NCI-H1048 (cell line): Measurements from ENCODE around the gene TSSK2.
"Not testable (repeated sequence)": the region's sequence is repeated elsewhere in the genome, so short reads cannot be mapped to it uniquely, and the experiment has no call there.

Experiments
- DNase-seq: peaks from one replicate; lab custom pipeline; 2025; lab: John Stamatoyannopoulos, UW

The TSSK2 gene

DNA sequence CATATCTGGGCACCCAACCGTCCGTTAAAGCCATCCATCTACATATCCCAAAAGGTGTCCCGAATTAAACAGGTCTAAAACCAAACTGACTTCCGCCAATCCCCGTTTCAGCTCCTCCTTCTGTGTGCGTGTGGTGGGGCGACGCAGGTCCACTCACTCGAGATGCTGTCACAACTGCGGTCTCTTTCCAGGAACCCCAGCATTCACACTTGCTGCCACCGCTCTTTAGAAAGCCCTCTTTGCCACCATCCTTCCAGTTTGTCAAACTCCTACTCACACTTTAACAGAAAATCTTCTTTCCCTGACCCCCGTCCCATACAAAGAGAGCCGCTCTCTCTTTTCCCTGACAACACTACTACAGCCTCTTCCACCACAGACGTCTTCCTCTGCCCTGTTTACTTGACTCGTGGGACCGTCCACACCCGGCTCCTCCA, 12.9 kb downstream of the TSSK2 start:
- DNase-seq: no peak

GRCh38 chr22:19146215-19146968, 15.3 kb downstream of the TSSK2 start:
- DNase-seq: no peak

GRCh38 chr22:19147195-19147780, 16.2 kb downstream of the TSSK2 start:
- DNase-seq: no peak

GRCh38 chr22:19148417-19149046, 17.4 kb downstream of the TSSK2 start:
- no peak for DNase-seq

DNA sequence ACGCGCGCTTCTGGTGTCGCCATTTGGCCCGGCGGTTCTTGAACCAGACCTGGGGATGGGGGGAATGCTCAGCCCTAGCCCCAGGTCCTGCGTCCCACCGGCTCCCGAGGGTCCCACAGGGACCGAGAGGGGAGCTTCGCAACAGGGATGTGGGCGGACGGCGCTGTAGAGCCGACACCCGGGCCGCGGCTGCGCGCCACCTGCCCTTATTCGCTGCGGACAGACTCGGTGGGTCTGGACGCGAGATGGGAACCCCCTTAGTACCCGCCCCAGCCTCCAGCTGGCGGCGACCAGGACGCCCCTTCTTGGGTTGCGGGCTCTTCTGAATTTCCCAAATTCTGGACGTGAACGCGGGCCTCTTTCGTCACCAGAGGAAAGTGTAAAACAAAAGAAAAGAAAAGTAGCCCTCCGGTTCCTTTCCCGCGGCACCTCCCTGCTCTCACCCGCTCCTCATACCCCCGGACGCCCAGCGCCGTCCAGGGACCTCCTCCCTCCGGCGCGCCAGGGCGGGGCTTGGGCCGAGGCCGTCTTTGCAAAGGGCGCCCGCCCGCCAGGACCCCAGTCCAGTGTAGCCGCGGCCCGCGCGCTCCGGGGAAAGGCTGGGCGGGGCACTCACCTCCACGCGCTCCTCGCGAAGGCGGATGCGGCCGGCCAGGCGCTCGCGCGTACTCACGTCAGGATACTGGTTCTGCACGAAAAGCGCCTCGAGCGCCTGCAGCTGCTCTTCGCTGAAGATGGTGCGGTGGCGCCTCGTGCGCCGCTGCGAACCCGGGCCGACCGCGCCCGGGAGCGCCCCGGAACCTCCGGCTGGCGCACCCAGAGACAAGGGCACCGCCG, 18.2 kb downstream of the TSSK2 start:
- DNase-seq: no peak

DNA sequence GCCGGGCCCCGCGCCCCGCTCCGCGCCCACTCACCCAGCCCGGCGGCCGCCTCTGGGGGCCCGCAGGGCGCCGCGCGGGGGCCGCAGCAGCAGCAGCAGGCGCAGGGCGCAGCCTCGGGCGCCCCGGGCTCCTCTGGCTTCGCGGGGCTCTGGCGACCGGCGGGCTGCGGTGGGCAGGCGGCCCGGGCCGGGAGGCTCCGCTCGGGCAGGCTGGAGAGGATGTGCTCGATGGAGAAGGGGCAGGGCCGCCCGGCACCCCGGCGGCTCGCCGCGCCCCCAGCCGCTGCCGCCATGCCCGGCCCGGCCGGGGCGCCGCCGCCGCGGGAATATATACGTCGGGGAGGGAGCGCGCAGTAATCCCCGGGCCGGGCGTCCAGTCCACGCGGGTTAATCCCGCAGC, 18.9 kb downstream of the TSSK2 start, which contains the start of gene GSC2:
Gene GSC2 (minus strand): TSS at position 302 of the 400 bp plus-strand sequence. CDS start 9 bp downstream, at position 293.
- DNase-seq: no peak

DNA sequence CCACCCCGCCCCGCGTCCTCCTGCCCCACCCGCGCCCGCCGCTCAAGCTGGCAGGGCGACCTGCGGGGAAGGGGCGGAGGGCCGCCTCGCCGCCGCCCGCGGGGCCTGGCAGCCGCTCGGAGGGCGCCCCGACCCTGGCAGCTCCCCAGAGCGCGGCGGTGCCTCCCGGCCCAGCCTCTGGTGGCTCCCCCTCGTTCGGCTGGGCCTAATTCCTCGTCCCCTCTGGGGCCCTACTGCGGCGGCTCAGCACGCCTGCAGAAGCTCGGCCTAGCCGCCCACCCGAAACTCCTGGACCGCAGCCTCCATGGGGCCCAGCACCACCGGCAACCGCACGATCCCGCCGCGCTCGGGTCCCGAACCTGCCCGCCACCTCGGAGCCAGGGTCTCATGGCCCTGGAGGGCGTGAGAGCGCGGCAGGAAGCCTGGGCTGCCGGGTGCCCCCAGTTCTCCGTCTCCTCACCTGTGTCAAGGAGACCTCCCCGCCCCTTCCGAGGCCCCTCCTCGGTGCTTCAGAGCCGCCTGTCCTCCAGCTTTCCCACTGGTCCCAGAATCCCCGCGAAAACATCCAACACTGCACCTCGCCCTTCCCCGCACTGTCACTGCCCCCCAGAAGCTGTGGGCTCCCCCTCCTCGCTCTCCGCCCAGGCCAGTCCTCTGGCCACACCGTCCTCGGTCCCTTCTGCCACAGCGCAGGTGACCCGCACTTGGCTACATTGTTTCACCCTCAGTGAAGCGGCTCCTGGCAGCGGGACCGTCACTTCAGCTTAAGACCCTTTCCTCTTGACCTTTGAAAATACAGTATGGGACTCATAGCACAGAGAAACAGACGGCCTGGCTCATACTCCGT, 19.6 kb downstream of the TSSK2 start:
- no peak for DNase-seq

- no peak for DNase-seq
Observed at GRCh38 chr22:19151329-19152191, 20.5 kb downstream of the TSSK2 start.

DNA sequence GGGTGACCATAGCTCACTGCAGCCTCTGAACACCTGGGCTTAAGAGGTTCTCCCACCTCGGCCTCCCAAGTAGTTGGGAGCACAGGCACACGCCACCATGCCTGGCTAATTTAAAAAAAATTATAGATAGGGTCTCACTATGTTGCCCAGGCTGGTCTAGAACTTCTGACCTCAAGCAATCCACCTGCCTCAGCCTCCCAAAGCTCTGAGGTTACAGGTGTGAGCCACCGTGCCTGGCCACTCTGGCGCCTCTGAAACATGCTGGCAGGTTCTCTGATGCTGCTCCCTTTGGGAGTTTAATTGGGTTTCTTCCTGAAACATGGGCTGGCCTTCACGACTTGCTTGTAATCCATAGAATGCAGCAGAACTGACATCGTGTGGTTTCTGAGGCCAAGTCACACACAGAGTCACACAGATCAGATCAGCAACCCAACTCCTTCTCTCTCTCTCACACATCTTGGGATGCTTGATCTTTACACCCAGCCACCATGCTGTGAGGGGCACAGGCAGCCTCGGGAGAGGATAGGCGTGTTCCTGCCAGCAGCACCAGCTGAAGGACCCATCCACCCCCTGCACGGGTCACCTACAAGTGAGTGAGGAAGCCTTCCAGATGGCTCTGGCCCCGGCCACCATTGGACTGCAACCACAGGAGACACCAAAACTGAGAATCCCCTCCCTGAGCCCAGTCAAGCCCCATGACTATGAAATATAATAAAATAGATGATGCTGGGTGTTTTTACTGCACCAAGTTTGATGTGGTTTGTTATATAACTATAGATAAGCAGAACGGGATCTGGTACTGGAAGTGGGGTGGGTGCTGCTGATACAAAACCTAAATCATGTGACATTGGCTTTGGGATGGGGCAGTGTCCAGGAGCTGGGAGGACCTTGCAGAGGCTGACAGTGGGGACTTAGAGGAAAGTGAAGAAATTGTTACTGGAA, 22.1 kb downstream of the TSSK2 start:
- DNase-seq: no peak

DNA sequence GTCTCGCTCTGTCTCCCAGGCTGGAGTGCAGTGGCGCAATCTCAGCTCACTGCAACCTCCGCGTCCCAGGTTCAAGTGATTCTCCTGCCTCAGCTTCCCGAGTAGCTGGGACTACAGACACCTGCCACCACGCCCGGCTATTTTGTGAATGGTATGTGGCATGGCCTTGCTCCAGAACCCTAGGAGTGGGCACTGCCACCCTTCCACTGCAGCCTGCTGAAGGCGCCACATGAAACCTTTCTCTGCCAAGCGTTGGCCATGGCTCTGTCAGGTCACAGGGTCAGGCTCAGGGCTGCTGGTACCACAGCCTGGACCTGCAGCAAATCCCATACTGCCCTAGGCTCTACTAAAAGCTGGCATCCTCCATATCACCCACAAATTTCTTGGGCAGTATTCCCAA, 25.0 kb downstream of the TSSK2 start:
- DNase-seq: not testable (repeated sequence)

GRCh38 chr22:19158649-19159048, 27.5 kb downstream of the TSSK2 start:
- not testable (repeated sequence) for DNase-seq

- no peak for DNase-seq
Observed at GRCh38 chr22:19164425-19164824, 33.3 kb downstream of the TSSK2 start.

DNA sequence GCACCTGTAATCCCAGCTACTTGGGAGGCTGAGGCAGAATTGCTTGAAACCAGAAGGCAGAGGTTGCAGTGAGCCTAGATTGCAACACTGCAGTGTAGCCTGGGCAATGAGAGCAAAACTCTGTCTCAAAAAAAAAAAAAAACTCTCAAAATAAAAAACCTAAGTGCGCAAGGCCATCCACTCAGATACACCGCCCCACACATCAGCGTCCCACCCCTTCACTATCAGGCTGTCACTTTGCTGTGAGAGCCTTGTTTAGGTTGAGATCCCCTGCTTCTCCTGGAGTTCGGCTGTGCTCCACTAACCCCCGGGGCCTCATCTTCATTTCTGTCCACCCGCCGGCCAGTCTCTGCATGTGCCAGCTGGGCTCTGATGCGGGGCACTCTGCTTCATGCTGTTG, 35.3 kb downstream of the TSSK2 start:
- DNase-seq: no peak

GRCh38 chr22:19167106-19167869, 36.2 kb downstream of the TSSK2 start:
- no peak for DNase-seq

DNA sequence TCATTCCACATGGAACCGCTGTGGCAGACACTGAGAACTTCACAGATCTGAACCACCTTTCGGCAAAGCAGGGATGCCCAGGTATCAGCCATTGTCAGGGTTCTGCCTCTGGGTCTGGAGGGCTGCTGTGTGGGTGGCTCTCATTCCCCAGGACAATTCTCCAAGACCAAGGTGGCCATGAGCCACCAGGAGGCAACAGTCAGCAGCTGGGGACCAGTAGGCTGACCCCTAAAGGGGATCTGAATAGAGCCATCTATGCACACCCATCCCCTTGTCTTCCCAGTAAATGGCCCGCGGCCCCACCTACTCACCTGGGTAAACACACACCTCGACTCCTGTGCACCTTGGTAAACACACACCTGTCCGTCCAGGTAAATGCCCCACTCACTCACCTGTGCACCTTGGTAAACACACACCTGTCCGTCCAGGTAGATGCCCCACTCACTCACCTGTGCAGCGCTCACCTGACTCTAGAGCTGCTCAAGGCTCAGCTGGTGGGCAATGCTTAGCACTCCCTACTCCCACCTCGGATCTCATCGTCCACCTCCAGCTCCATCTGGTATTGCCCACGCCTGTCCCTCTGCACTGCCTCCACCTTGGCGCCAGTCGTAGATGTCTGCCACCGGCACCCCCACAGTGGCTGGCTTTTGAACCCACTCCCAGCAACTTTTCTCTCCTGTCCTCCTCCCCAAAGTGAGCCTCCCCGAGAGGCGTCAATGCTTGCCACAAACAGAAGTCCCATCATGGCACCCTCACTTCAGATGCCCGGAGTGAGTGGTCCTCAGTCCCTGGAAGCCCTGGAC, 37.2 kb downstream of the TSSK2 start:
- no peak for DNase-seq

DNA sequence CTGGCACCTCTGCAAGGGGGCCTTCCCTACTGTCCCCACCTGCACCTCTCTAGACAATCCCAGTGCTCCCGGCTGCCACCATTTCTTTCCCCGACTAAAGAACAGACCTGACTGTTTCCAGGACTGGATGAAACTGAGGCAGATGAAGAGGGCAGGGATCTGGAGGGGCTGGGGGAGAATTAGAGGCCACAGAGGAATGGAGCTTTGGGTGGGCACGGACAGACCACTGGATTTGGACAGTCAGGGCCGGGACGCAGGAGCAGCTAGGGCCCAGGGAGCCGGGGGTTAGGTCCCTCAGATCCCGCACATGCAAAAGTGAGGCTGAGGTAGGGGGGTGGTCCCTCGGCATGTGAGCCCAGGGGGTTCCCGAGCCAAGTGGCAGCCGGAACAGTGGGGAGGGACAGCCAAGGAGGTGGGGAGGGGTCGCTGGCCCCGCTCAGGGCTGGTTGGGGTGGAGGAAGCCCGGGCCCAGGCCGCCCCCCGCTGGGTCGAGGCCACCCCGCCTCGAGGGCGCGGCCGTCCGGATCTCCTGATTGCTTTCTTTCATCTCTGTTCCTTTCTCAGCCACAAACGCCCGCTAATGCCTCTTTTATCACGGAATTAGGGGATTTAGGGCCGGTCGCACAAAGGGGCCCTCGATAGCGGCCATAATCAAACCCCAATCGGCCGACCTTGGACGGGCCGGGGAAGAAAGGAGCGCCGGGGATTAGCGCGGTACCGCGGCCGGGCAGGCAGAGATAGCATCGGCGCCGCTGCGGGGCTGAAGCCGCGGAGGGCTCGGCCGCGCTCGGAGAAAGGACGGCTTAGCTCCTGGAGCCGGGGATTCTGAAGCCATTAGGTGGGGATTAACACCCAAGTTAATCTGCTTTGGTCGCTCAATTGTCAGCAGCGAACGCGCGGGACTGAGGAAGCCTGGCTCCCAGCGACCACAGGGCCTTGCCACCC, 38.2 kb downstream of the TSSK2 start:
- DNase-seq: no peak

DNA sequence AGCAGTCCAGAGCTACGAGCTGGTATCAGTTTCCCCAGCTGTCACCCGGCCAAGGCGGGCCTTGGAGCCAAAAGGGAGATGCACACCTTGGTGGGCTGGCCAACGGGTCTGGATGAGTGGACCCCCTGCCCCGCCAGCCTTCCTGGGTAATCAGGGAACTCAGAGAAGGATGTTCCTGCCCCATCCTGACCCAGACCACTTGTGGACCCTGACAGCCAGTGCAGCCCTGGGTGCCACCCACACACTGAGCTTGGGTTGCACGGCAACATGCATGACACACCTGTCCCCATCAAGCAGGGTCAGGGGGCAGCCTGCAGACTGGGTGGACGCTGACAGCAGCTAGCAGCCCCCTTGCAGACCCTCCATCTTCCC, 38.8 kb downstream of the TSSK2 start:
- DNase-seq: no peak
